GM19238 (cell line): ENCODE results near the gene OXCT2.

Experiments
- DNase-seq: peaks from one replicate; pipeline ENCODE4 v3.0.0; 2011; ENCODE audit warnings: low spot score; ENCODE audit not compliant: insufficient read length

The OXCT2 gene

GRCh38 chr1:39762550-39763540, 8.3 kb downstream of the OXCT2 start:
- DNase-seq, result no peak

- DNase-seq, result no peak
Measured at GRCh38 chr1:39761557-39762260, 9.4 kb downstream of the OXCT2 start.

GRCh38 chr1:39761016-39761415, 10.1 kb downstream of the OXCT2 start:
- DNase-seq, result no peak

- no peak for DNase-seq
Measured at GRCh38 chr1:39760074-39761008, 10.8 kb downstream of the OXCT2 start.

GRCh38 chr1:39759436-39759726, 11.8 kb downstream of the OXCT2 start:
- DNase-seq, result no peak

GRCh38 chr1:39758556-39759435, 12.4 kb downstream of the OXCT2 start:
- no peak for DNase-seq

GRCh38 chr1:39757501-39757900, 13.6 kb downstream of the OXCT2 start:
- DNase-seq, result no peak

GRCh38 chr1:39755965-39756659, 15.0 kb downstream of the OXCT2 start:
- no peak for DNase-seq

GRCh38 chr1:39754906-39755504, 16.1 kb downstream of the OXCT2 start:
- DNase-seq, result no peak

GRCh38 chr1:39754026-39754570, 17.1 kb downstream of the OXCT2 start:
- DNase-seq, result no peak

GRCh38 chr1:39753132-39754025, 17.8 kb downstream of the OXCT2 start:
- DNase-seq, result no peak

- no peak for DNase-seq
Measured at GRCh38 chr1:39752703-39753102, 18.4 kb downstream of the OXCT2 start.

- DNase-seq, result no peak
Measured at GRCh38 chr1:39751595-39751994, 19.6 kb downstream of the OXCT2 start.

- DNase-seq, result no peak
Measured at GRCh38 chr1:39745016-39745670, 26.0 kb downstream of the OXCT2 start.

GRCh38 chr1:39738622-39739366, 32.4 kb downstream of the OXCT2 start, which contains the start of gene PPIE:
Gene PPIE (plus strand): TSS chr1:39738882. CDS start chr1:39738901, 19 bp downstream.
- DNase-seq, result peak; percentile 90

GRCh38 chr1:39737546-39738169, 33.5 kb downstream of the OXCT2 start:
- no peak for DNase-seq
